HepG2 (cell line): Measurements from ENCODE around the gene SDR9C7. TPM values are rescaled to one million over a fixed set of nuclear protein-coding genes. Genes with fewer than 3 reads are reported as not detected.

Experiments
- ARNTL ChIP-seq: sonication (generic); formaldehyde crosslinking; IDR thresholded peaks from 2 replicates; pipeline ENCODE4 v1.4.0; 2020; ENCODE audit warnings: mild to moderate bottlenecking, missing genetic modification reagents
- CHD2 ChIP-seq: IDR thresholded peaks from 2 replicates; pipeline ENCODE4 v1.6.1; 2011; ENCODE audit warnings: low read depth, low read length, improper control_type of control experiment
- FLYWCH1 ChIP-seq: sonication (generic); formaldehyde crosslinking; IDR thresholded peaks from 2 replicates; pipeline ENCODE4 v1.8.1; 2023; ENCODE audit warnings: mild to moderate bottlenecking, missing genetic modification reagents
- KDM5B ChIP-seq: sonication (generic); formaldehyde crosslinking; IDR thresholded peaks from 2 replicates; pipeline ENCODE4 v1.4.0; 2020; ENCODE audit warnings: missing genetic modification reagents, mild to moderate bottlenecking, borderline replicate concordance
- KMT2A ChIP-seq: sonication (generic); formaldehyde crosslinking; IDR thresholded peaks from 2 replicates; pipeline ENCODE4 v1.4.0; 2020; ENCODE audit warnings: missing genetic modification reagents
- MTA1 ChIP-seq: sonication (generic); formaldehyde crosslinking; IDR thresholded peaks from 2 replicates; pipeline ENCODE4 v1.4.0; 2020; ENCODE audit warnings: missing genetic modification reagents, mild to moderate bottlenecking, borderline replicate concordance
- NBN ChIP-seq: fragments of 450-650 bp; conservative IDR thresholded peaks from 2 replicates; pipeline ENCODE4 v1.6.1; 2017
- PCBP2 ChIP-seq: fragments of 200-400 bp; formaldehyde crosslinking; optimal IDR thresholded peaks from 2 replicates; pipeline ENCODE3; 2018; ENCODE audit warnings: low read length, low read depth; ENCODE audit not compliant: poor library complexity, severe bottlenecking
- PHF5A ChIP-seq: IDR thresholded peaks from one replicate; pipeline ENCODE4 v1.6.1; 2018; ENCODE audit warnings: low read depth, missing genetic modification reagents; ENCODE audit not compliant: unreplicated experiment
- REL ChIP-seq: sonication (generic); formaldehyde crosslinking; conservative IDR thresholded peaks from 2 replicates; pipeline ENCODE4 v1.8.0; 2022; ENCODE audit warnings: mild to moderate bottlenecking, missing genetic modification reagents, moderate library complexity
- RELA ChIP-seq: sonication (generic); formaldehyde crosslinking; IDR thresholded peaks from 2 replicates; pipeline ENCODE4 v1.4.0; 2020; ENCODE audit warnings: missing genetic modification reagents
- RXRB ChIP-seq: IDR thresholded peaks from 2 replicates; pipeline ENCODE4 v1.6.1; 2016; ENCODE audit warnings: borderline replicate concordance, missing genetic modification reagents, missing compliant biosample characterization
- SP1 ChIP-seq, 2 experiments: fragments of 450-650 bp in 1 of 2; sonication (generic) in 1 of 2; formaldehyde crosslinking in 1 of 2; IDR thresholded peaks; 2 replicates each; pipeline versions ENCODE4 v1.4.0 to v1.6.1; 2016 to 2020; ENCODE audit warnings: missing genetic modification reagents in 1 of 2
- ZBTB42 ChIP-seq: sonication (generic); formaldehyde crosslinking; IDR thresholded peaks from 2 replicates; pipeline ENCODE4 v1.5.0; 2020; ENCODE audit warnings: mild to moderate bottlenecking, missing genetic modification reagents
- ZMAT3 ChIP-seq: sonication (generic); formaldehyde crosslinking; conservative IDR thresholded peaks from 2 replicates; pipeline ENCODE4 v1.7.0; 2021; ENCODE audit warnings: missing genetic modification reagents
- ZNF441 ChIP-seq: sonication (generic); formaldehyde crosslinking; IDR thresholded peaks from 2 replicates; pipeline ENCODE4 v1.7.0; 2021; ENCODE audit warnings: missing genetic modification reagents, borderline replicate concordance
- ZNF709 ChIP-seq: sonication (generic); formaldehyde crosslinking; IDR thresholded peaks from 2 replicates; pipeline ENCODE4 v1.5.0; 2020; ENCODE audit warnings: mild to moderate bottlenecking, missing genetic modification reagents
- ZNF737 ChIP-seq: sonication (generic); formaldehyde crosslinking; IDR thresholded peaks from 2 replicates; pipeline ENCODE4 v1.5.0; 2020; ENCODE audit warnings: missing genetic modification reagents, mild to moderate bottlenecking, borderline replicate concordance
- ZNF746 ChIP-seq: sonication (generic); formaldehyde crosslinking; IDR thresholded peaks from 2 replicates; pipeline ENCODE4 v1.8.0; 2022; ENCODE audit warnings: mild to moderate bottlenecking, missing genetic modification reagents
- polyA plus RNA-seq, 8 experiments: library from polyadenylated mRNA; depleted of rRNA in 3 of 8; stranded (reverse) in 7 of 8; unstranded in 1 of 8; fragments of >200 nt; fragmentation: Illumina TruSeq in 4 of 8; extraction: Trizol in 4 of 8; gene quantifications; 2 replicates each; pipeline versions ENCODE4 v1.2.1 to v1.2.3, GENCODE V29; 2011 to 2016; ENCODE audit warnings: low read depth in 4 of 8, missing spikeins in 1 of 8, mixed read lengths in 1 of 8; ENCODE audit not compliant: insufficient read depth in 1 of 8
- total RNA-seq, 5 experiments: library from RNA; depleted of rRNA; stranded (reverse); fragments of >200 nt; fragmentation: Illumina TruSeq; extraction: Trizol; gene quantifications; 2 replicates each; pipeline ENCODE4 v1.2.3, GENCODE V29; 2016; ENCODE audit warnings: low read depth in 1 of 5
- TF ChIP-seq, protein P1 (sequence below): sonication (generic); formaldehyde crosslinking; IDR thresholded peaks from 2 replicates; pipeline ENCODE4 v1.4.0; 2020; ENCODE audit warnings: missing genetic modification reagents, borderline replicate concordance
- TF ChIP-seq, protein P2 (sequence below): IDR thresholded peaks from 2 replicates; pipeline ENCODE4 v1.6.1; 2016; ENCODE audit warnings: mild to moderate bottlenecking, missing biosample characterization, missing genetic modification reagents
- TF ChIP-seq, protein P3 (sequence below): sonication (generic); formaldehyde crosslinking; IDR thresholded peaks from 2 replicates; pipeline ENCODE4 v1.8.1; 2023; ENCODE audit warnings: missing genetic modification reagents, mild to moderate bottlenecking, borderline replicate concordance
- TF ChIP-seq, protein P4 (sequence below): sonication (generic); formaldehyde crosslinking; IDR thresholded peaks from 2 replicates; pipeline ENCODE4 v1.5.0; 2020; ENCODE audit warnings: mild to moderate bottlenecking, low read depth, missing genetic modification reagents, borderline replicate concordance
- TF ChIP-seq, protein P5 (sequence below): sonication (generic); formaldehyde crosslinking; conservative IDR thresholded peaks from 2 replicates; pipeline ENCODE4 v1.8.1; 2023; ENCODE audit warnings: missing genetic modification reagents

Gene SDR9C7
- total and polyA plus RNA-seq, 2 of the 13 experiments (the other 11 are each of a cell fraction or from before 2014, with no cell fraction given): 0.04 TPM; not detected in 1

DNA sequence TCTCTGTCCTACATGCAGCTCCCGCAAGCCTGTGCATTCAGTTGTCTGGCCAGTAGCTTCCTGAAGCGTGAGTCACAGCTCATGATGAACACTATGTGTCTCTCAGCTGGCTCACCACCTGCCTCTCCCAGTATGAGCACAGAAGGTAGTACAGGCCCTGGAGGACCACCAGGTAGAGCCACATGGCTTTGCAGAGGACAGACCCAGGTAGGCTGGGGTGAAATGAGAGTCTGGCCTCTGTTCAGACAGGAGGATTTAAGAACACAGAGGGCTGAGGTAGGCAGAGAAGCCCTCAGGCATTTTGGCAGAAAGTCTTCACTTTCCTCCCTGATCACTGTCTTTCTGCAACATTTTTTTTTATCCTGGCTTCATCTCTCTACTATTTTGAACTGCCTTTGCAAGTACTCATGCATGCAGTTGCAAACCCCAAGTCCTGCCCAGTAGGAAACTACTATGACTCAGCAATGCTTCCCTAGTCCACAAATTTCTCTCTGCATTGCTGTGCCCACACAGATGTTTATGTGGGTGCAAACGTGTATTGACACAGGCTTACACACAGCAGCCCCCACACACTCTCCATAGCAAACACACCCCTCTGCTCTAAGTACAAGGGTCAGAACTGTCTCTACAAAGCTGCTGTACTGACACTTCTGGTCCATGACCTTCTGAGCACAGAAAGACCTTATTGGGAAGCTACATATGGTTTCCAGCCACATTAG is 7.2 kb upstream of the SDR9C7 start (continued):
- TF ChIP-seq, protein P1, sequence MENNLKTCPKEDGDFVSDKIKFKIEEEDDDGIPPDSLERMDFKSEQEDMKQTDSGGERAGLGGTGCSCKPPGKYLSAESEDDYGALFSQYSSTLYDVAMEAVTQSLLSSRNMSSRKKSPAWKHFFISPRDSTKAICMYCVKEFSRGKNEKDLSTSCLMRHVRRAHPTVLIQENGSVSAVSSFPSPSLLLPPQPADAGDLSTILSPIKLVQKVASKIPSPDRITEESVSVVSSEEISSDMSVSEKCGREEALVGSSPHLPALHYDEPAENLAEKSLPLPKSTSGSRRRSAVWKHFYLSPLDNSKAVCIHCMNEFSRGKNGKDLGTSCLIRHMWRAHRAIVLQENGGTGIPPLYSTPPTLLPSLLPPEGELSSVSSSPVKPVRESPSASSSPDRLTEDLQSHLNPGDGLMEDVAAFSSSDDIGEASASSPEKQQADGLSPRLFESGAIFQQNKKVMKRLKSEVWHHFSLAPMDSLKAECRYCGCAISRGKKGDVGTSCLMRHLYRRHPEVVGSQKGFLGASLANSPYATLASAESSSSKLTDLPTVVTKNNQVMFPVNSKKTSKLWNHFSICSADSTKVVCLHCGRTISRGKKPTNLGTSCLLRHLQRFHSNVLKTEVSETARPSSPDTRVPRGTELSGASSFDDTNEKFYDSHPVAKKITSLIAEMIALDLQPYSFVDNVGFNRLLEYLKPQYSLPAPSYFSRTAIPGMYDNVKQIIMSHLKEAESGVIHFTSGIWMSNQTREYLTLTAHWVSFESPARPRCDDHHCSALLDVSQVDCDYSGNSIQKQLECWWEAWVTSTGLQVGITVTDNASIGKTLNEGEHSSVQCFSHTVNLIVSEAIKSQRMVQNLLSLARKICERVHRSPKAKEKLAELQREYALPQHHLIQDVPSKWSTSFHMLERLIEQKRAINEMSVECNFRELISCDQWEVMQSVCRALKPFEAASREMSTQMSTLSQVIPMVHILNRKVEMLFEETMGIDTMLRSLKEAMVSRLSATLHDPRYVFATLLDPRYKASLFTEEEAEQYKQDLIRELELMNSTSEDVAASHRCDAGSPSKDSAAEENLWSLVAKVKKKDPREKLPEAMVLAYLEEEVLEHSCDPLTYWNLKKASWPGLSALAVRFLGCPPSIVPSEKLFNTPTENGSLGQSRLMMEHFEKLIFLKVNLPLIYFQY (CRISPR knock-in tag): peak; percentile 34; the same call in 1 of the 2 replicates
- TF ChIP-seq, protein P2, sequence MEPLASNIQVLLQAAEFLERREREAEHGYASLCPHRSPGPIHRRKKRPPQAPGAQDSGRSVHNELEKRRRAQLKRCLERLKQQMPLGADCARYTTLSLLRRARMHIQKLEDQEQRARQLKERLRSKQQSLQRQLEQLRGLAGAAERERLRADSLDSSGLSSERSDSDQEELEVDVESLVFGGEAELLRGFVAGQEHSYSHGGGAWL (CRISPR knock-in tag): no peak
- TF ChIP-seq ZNF709 (CRISPR knock-in tag) (peak; percentile 78; the same call in 1 of the 2 replicates), FLYWCH1 (no peak), KMT2A (CRISPR knock-in tag) (0 out of 2 replicates have a peak, but pooled peaks have one; percentile 24), PCBP2 (no peak), REL (CRISPR knock-in tag) (no peak), RXRB (peak; percentile 91), NBN (no peak), MTA1 (peak; percentile 21; the same call in 1 of the 2 replicates), ZMAT3 (peak; percentile 57; the same call in 1 of the 2 replicates), RELA (CRISPR knock-in tag) (0 out of 2 replicates have a peak, but pooled peaks have one; percentile 30), SP1 (IDR thresholded peaks at IDR 0.05) (no peak), SP1 (CRISPR knock-in tag; IDR thresholded peaks at IDR 0.05) (no peak), ZNF441 (CRISPR knock-in tag) (no peak; the same call in 1 of the 2 replicates), ARNTL (CRISPR knock-in tag) (peak; percentile 75), ZNF746 (CRISPR knock-in tag) (0 out of 2 replicates have a peak, but pooled peaks have one; percentile 67), ZNF737 (CRISPR knock-in tag) (no peak), CHD2 (0 out of 2 replicates have a peak, but pooled peaks have one; percentile 34), KDM5B (CRISPR knock-in tag) (no peak), ZBTB42 (CRISPR knock-in tag) (peak; percentile 74; the same call in 1 of the 2 replicates), PHF5A (CRISPR knock-in tag) (peak; percentile 85)
- TF ChIP-seq, protein P3, sequence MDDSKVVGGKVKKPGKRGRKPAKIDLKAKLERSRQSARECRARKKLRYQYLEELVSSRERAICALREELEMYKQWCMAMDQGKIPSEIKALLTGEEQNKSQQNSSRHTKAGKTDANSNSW (CRISPR knock-in tag): no peak
- TF ChIP-seq, protein P4, sequence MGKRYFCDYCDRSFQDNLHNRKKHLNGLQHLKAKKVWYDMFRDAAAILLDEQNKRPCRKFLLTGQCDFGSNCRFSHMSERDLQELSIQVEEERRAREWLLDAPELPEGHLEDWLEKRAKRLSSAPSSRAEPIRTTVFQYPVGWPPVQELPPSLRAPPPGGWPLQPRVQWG (CRISPR knock-in tag): no peak
- TF ChIP-seq, protein P5, sequence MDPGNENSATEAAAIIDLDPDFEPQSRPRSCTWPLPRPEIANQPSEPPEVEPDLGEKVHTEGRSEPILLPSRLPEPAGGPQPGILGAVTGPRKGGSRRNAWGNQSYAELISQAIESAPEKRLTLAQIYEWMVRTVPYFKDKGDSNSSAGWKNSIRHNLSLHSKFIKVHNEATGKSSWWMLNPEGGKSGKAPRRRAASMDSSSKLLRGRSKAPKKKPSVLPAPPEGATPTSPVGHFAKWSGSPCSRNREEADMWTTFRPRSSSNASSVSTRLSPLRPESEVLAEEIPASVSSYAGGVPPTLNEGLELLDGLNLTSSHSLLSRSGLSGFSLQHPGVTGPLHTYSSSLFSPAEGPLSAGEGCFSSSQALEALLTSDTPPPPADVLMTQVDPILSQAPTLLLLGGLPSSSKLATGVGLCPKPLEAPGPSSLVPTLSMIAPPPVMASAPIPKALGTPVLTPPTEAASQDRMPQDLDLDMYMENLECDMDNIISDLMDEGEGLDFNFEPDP (CRISPR knock-in tag): no peak
